SK-N-MC (cell line): ENCODE results near the gene PEX11B.
A peak's percentile ranks its signal among the peaks of the same experiment; 100 is the strongest.

Experiments
- DNase-seq: peaks from one replicate; pipeline ENCODE4 v3.0.0-alpha.2; 2011; ENCODE audit warnings: low read depth, low spot score
- H3K27ac ChIP-seq: fragments of 200-600 bp; sonication (generic); 2 replicates; pipeline ENCODE4 v1.5.1; 2016; ENCODE audit warnings: mixed run types
- H3K36me3 ChIP-seq: fragments of 200-600 bp; sonication (generic); 2 replicates; pipeline ENCODE4 v1.6.1; 2017; ENCODE audit warnings: antibody characterized with exemption, low read length, mixed read lengths; ENCODE audit not compliant: insufficient read depth
- H3K4me3 ChIP-seq: fragments of 200-600 bp; sonication (generic); 2 replicates; pipeline ENCODE4 v1.5.1; 2016
- H3K9ac ChIP-seq: fragments of 200-600 bp; sonication (generic); 2 replicates; pipeline ENCODE4 v1.8.0; 2017; ENCODE audit warnings: mixed run types, mixed read lengths; ENCODE audit not compliant: insufficient read length
- H3K9me3 ChIP-seq: fragments of 200-600 bp; sonication (generic); 2 replicates; pipeline ENCODE4 v1.6.1; 2017; ENCODE audit warnings: low read depth, mild to moderate bottlenecking, antibody characterized with exemption, low read length, moderate library complexity, mixed read lengths
- EZH2 ChIP-seq: fragments of 200-600 bp; sonication (generic); IDR thresholded peaks from one replicate; pipeline ENCODE4 v1.6.1; 2017; ENCODE audit warnings: antibody characterized with exemption
- FOXP2 ChIP-seq: optimal IDR thresholded peaks from 2 replicates; pipeline ENCODE3; 2011; ENCODE audit warnings: mild to moderate bottlenecking, moderate library complexity; ENCODE audit not compliant: insufficient read depth; ENCODE audit errors: extremely low read length, control extremely low read depth
- POLR2AphosphoS5 ChIP-seq: IDR thresholded peaks from 2 replicates; pipeline ENCODE4 v1.6.1; 2012; ENCODE audit warnings: mild to moderate bottlenecking, low read depth, low read length, borderline replicate concordance

The PEX11B gene

GRCh38 chr1:145918144-145918991 lies at the start of gene PEX11B:
PEX11B (minus strand) TSS chr1:145918717; CDS start chr1:145918688, 29 bp downstream.
- H3K4me3 ChIP-seq, result peak within 1 kb of the TSS; percentile 90
- H3K36me3 ChIP-seq, result peaks cover 5% of the 10 kb centered on the region
- peak; percentile 76 for DNase-seq
- H3K27ac ChIP-seq, result peak within 1 kb of the TSS; percentile 84
- TF ChIP-seq FOXP2 (no peak), POLR2AphosphoS5 (peak; percentile 66; the same call in 1 of the 2 replicates), EZH2 (no peak)
- H3K9ac ChIP-seq, result peak within 1 kb of the TSS; percentile 87
- H3K9me3 ChIP-seq, result no peaks in the 10 kb centered on the region

- no peak overlapping the region for H3K27ac ChIP-seq
- H3K9me3 ChIP-seq, result no peaks in the 10 kb centered on the region
- peaks cover 6% of the 10 kb centered on the region; the same call in 1 of the 2 replicates for H3K36me3 ChIP-seq
- DNase-seq, result no peak
- no peak overlapping the region for H3K4me3 ChIP-seq
- no peak overlapping the region for H3K9ac ChIP-seq
- TF ChIP-seq FOXP2, result no peak
- no peak for TF ChIP-seq POLR2AphosphoS5
- TF ChIP-seq EZH2, result no peak
Measured at GRCh38 chr1:145967288-145967687, 48.8 kb upstream of the PEX11B start.

GRCh38 chr1:145965119-145965744 lies 46.7 kb upstream of the PEX11B start:
- DNase-seq, result no peak
- H3K27ac ChIP-seq, result peak overlapping the region; percentile 6; the same call in 1 of the 2 replicates
- peak overlapping the region; percentile 80 for H3K9ac ChIP-seq

GRCh38 chr1:145964328-145965118 lies 46.0 kb upstream of the PEX11B start, which contains the start of the genes ANKRD34A and POLR3GL:
ANKRD34A (minus strand) TSS chr1:145964575; CDS start chr1:145961759, 2,816 bp downstream.
POLR3GL (plus strand) TSS chr1:145964690; CDS start chr1:145974866, 10,176 bp downstream.
- peak; percentile 65 for DNase-seq

More at GRCh38 chr1:145965119-145965744, 46.7 kb upstream of the PEX11B start:
- peak overlapping the region; percentile 91 for H3K4me3 ChIP-seq
- peaks cover 6% of the 10 kb centered on the region; the same call in 1 of the 2 replicates for H3K36me3 ChIP-seq
- H3K9me3 ChIP-seq, result no peaks in the 10 kb centered on the region
- no peak for TF ChIP-seq FOXP2
- TF ChIP-seq EZH2, result no peak

GRCh38 chr1:145963265-145964019 lies 44.9 kb upstream of the PEX11B start:
- H3K9me3 ChIP-seq, result no peaks in the 10 kb centered on the region
- H3K36me3 ChIP-seq, result peaks cover 6% of the 10 kb centered on the region; the same call in 1 of the 2 replicates
- DNase-seq, result no peak
- H3K4me3 ChIP-seq, result peak overlapping the region; percentile 91
- TF ChIP-seq EZH2 (no peak), FOXP2 (no peak), POLR2AphosphoS5 (no peak)
- H3K9ac ChIP-seq, result peak overlapping the region; percentile 80
- H3K27ac ChIP-seq, result peak overlapping the region; percentile 78

More at GRCh38 chr1:145964328-145965118, 46.0 kb upstream of the PEX11B start, which contains the start of the genes ANKRD34A and POLR3GL:
- H3K27ac ChIP-seq, result peak within 1 kb of the TSS; percentile 78
- H3K4me3 ChIP-seq, result peak within 1 kb of the TSS; percentile 91
- H3K9me3 ChIP-seq, result no peaks in the 10 kb centered on the region
- H3K9ac ChIP-seq, result peak within 1 kb of the TSS; percentile 80
- peaks cover 6% of the 10 kb centered on the region; the same call in 1 of the 2 replicates for H3K36me3 ChIP-seq
- TF ChIP-seq POLR2AphosphoS5 (peak; percentile 92), FOXP2 (no peak)

- no peak for DNase-seq
- peaks cover 3% of the 10 kb centered on the region; the same call in 1 of the 2 replicates for H3K36me3 ChIP-seq
- no peaks in the 10 kb centered on the region for H3K9me3 ChIP-seq
- H3K9ac ChIP-seq, result peak overlapping the region; percentile 43
- TF ChIP-seq POLR2AphosphoS5, result peak; percentile 71
- peak; percentile 17 for TF ChIP-seq FOXP2
- TF ChIP-seq EZH2, result no peak
- H3K27ac ChIP-seq, result peak overlapping the region; percentile 78
- H3K4me3 ChIP-seq, result peak overlapping the region; percentile 91
Measured at GRCh38 chr1:145962157-145963102, 43.9 kb upstream of the PEX11B start.
